Measurements from ENCODE around the gene RARRES1.

Gene RARRES1

GRCh38 chr3:158732856-158733200 lies 571 bp upstream of the RARRES1 start:
- Histone ChIP-seq H2BK12ac (ENCODE audit: low read length) (no peak overlapping the region), H3K14ac (ENCODE audit: low read length) (peak overlapping the region; percentile 31), H3K4ac (ENCODE audit: low read length) (peak overlapping the region; percentile 47), H3K36me3 (replicated peaks in 1 of 2; ENCODE audit: control insufficient read depth in 2 of 2, insufficient read depth in 2 of 2, low read length in 2 of 2) (peaks cover 0 to 2% of the 10 kb centered on the region in 2 donors), H3K18ac (ENCODE audit: low read length) (peak overlapping the region; percentile 97), H3K9me3 (replicated peaks in 1 of 2; ENCODE audit: control insufficient read depth in 2 of 2, insufficient read depth in 1 of 2, low read depth in 1 of 2, low read length in 2 of 2) (peaks cover 0 to 4% of the 10 kb centered on the region in 2 donors), H3K9ac (ENCODE audit: low read depth, low read length, poor library complexity) (peak overlapping the region; percentile 35), H2AK5ac (ENCODE audit: low read depth, low read length) (no peak overlapping the region), H2AFZ (ENCODE audit: low read length) (no peak overlapping the region), H4K91ac (ENCODE audit: low read depth, low read length, poor library complexity) (peak overlapping the region; percentile 41), H3K27ac (replicated peaks; ENCODE audit: low read length) (no peak overlapping the region), H3K23ac (ENCODE audit: low read depth, low read length, poor library complexity) (no peak overlapping the region), H3K27me3 (ENCODE audit: control insufficient read depth in 3 of 3, insufficient read depth in 3 of 3, low read depth in 1 of 3, low read length in 3 of 3) (peaks cover 0 to 2% (median 0%) of the 10 kb centered on the region in 3 experiments), H2BK5ac (ENCODE audit: low read length) (peak overlapping the region; percentile 43), H3K4me3 (ENCODE audit: low read length in 2 of 2) (peak overlapping the region in 1 of 2 donors; percentile 82), H2BK120ac (ENCODE audit: low read depth, low read length) (peak overlapping the region; percentile 37), H4K8ac (ENCODE audit: low read depth, low read length) (no peak overlapping the region), H3K4me2 (ENCODE audit: insufficient read depth, low read length, poor library complexity, severe bottlenecking) (peak overlapping the region; percentile 75), H2BK15ac (ENCODE audit: low read length) (no peak overlapping the region), H3K4me1 (ENCODE audit: control insufficient read depth in 2 of 2, insufficient read depth in 1 of 2, low read depth in 1 of 2, low read length in 2 of 2) (peaks cover 0 to 1% of the 10 kb centered on the region in 2 donors), H3K79me1 (ENCODE audit: low read depth, low read length) (no peaks in the 10 kb centered on the region)
- WGBS, 2 donors (ENCODE audit: extremely low coverage in 2 of 2, insufficient read length in 2 of 2, insufficient replicate concordance in 1 of 2), result no CpG with 5 or more reads among the region's 15 CpGs
- DNase-seq (ENCODE audit: low spot score), result no peak

GRCh38 chr3:158731486-158731885 lies 771 bp downstream of the RARRES1 start:
- H2AK5ac ChIP-seq (ENCODE audit: low read depth, low read length), result no peak overlapping the region
- H3K9me3 ChIP-seq (replicated peaks in 1 of 2; ENCODE audit: control insufficient read depth in 2 of 2, insufficient read depth in 1 of 2, low read depth in 1 of 2, low read length in 2 of 2), result peaks cover 0 to 4% of the 10 kb centered on the region in 2 donors
- peak overlapping the region; percentile 75 for H3K4me2 ChIP-seq (ENCODE audit: insufficient read depth, low read length, poor library complexity, severe bottlenecking)
- H3K4me1 ChIP-seq (ENCODE audit: control insufficient read depth in 2 of 2, insufficient read depth in 1 of 2, low read depth in 1 of 2, low read length in 2 of 2), result peaks cover 0 to 1% of the 10 kb centered on the region in 2 donors
- H3K23ac ChIP-seq (ENCODE audit: low read depth, low read length, poor library complexity), result no peak overlapping the region
- H3K14ac ChIP-seq (ENCODE audit: low read length), result no peak overlapping the region
- no peak overlapping the region for H3K18ac ChIP-seq (ENCODE audit: low read length)
- peaks cover 0 to 2% (median 0%) of the 10 kb centered on the region in 3 experiments for H3K27me3 ChIP-seq (ENCODE audit: control insufficient read depth in 3 of 3, insufficient read depth in 3 of 3, low read depth in 1 of 3, low read length in 3 of 3)
- no peak for DNase-seq (ENCODE audit: low spot score)
- no peak overlapping the region for H2AFZ ChIP-seq (ENCODE audit: low read length)
- peak overlapping the region; percentile 17 for H2BK5ac ChIP-seq (ENCODE audit: low read length)
- no peak overlapping the region for H2BK12ac ChIP-seq (ENCODE audit: low read length)
- peak overlapping the region in 1 of 2 donors; percentile 82 for H3K4me3 ChIP-seq (ENCODE audit: low read length in 2 of 2)
- H3K27ac ChIP-seq (replicated peaks; ENCODE audit: low read length), result no peak overlapping the region
- no peak overlapping the region for H4K91ac ChIP-seq (ENCODE audit: low read depth, low read length, poor library complexity)
- no peak overlapping the region for H4K8ac ChIP-seq (ENCODE audit: low read depth, low read length)
- H2BK15ac ChIP-seq (ENCODE audit: low read length), result no peak overlapping the region
- H3K4ac ChIP-seq (ENCODE audit: low read length), result no peak overlapping the region
- no peaks in the 10 kb centered on the region for H3K79me1 ChIP-seq (ENCODE audit: low read depth, low read length)
- WGBS, 2 donors (ENCODE audit: extremely low coverage in 2 of 2, insufficient read length in 2 of 2, insufficient replicate concordance in 1 of 2), result no CpG with 5 or more reads among the region's 14 CpGs
- peak overlapping the region; percentile 97 for H3K9ac ChIP-seq (ENCODE audit: low read depth, low read length, poor library complexity)
- H2BK120ac ChIP-seq (ENCODE audit: low read depth, low read length), result no peak overlapping the region
- H3K36me3 ChIP-seq (replicated peaks in 1 of 2; ENCODE audit: control insufficient read depth in 2 of 2, insufficient read depth in 2 of 2, low read length in 2 of 2), result no peaks in the 10 kb centered on the region

- Histone ChIP-seq H3K4me2 (ENCODE audit: insufficient read depth, low read length, poor library complexity, severe bottlenecking) (no peak overlapping the region), H3K9ac (ENCODE audit: low read depth, low read length, poor library complexity) (no peak overlapping the region), H3K27me3 (ENCODE audit: control insufficient read depth in 3 of 3, insufficient read depth in 3 of 3, low read depth in 1 of 3, low read length in 3 of 3) (peaks cover 0 to 2% (median 0%) of the 10 kb centered on the region in 3 experiments), H3K4ac (ENCODE audit: low read length) (no peak overlapping the region), H3K18ac (ENCODE audit: low read length) (no peak overlapping the region), H3K4me1 (ENCODE audit: control insufficient read depth in 2 of 2, insufficient read depth in 1 of 2, low read depth in 1 of 2, low read length in 2 of 2) (peaks cover 0 to 1% of the 10 kb centered on the region in 2 donors), H3K79me1 (ENCODE audit: low read depth, low read length) (no peaks in the 10 kb centered on the region), H3K14ac (ENCODE audit: low read length) (no peak overlapping the region), H2AFZ (ENCODE audit: low read length) (no peak overlapping the region), H3K4me3 (ENCODE audit: low read length in 2 of 2) (no peak overlapping the region), H2BK5ac (ENCODE audit: low read length) (no peak overlapping the region), H3K27ac (replicated peaks; ENCODE audit: low read length) (no peak overlapping the region), H2AK5ac (ENCODE audit: low read depth, low read length) (no peak overlapping the region), H4K91ac (ENCODE audit: low read depth, low read length, poor library complexity) (no peak overlapping the region), H2BK12ac (ENCODE audit: low read length) (no peak overlapping the region), H3K23ac (ENCODE audit: low read depth, low read length, poor library complexity) (no peak overlapping the region), H3K36me3 (replicated peaks in 1 of 2; ENCODE audit: control insufficient read depth in 2 of 2, insufficient read depth in 2 of 2, low read length in 2 of 2) (no peaks in the 10 kb centered on the region), H2BK15ac (ENCODE audit: low read length) (no peak overlapping the region), H4K8ac (ENCODE audit: low read depth, low read length) (no peak overlapping the region), H2BK120ac (ENCODE audit: low read depth, low read length) (no peak overlapping the region), H3K9me3 (replicated peaks in 1 of 2; ENCODE audit: control insufficient read depth in 2 of 2, insufficient read depth in 1 of 2, low read depth in 1 of 2, low read length in 2 of 2) (no peaks in the 10 kb centered on the region)
- no peak for DNase-seq (ENCODE audit: low spot score)
Measured at GRCh38 chr3:158728851-158729250, 3.4 kb downstream of the RARRES1 start.

GRCh38 chr3:158728061-158728377 lies 4.2 kb downstream of the RARRES1 start:
- no peak overlapping the region for H4K91ac ChIP-seq (ENCODE audit: low read depth, low read length, poor library complexity)
- no peak overlapping the region for H3K14ac ChIP-seq (ENCODE audit: low read length)
- no peak overlapping the region for H2BK15ac ChIP-seq (ENCODE audit: low read length)
- no peak for DNase-seq (ENCODE audit: low spot score)
- no CpG with 5 or more reads among the region's 4 CpGs for WGBS, 2 donors (ENCODE audit: extremely low coverage in 2 of 2, insufficient read length in 2 of 2, insufficient replicate concordance in 1 of 2)
- no peak overlapping the region for H3K4ac ChIP-seq (ENCODE audit: low read length)
- no peaks in the 10 kb centered on the region for H3K9me3 ChIP-seq (replicated peaks in 1 of 2; ENCODE audit: control insufficient read depth in 2 of 2, insufficient read depth in 1 of 2, low read depth in 1 of 2, low read length in 2 of 2)
- peaks cover 0 to 2% (median 0%) of the 10 kb centered on the region in 3 experiments for H3K27me3 ChIP-seq (ENCODE audit: control insufficient read depth in 3 of 3, insufficient read depth in 3 of 3, low read depth in 1 of 3, low read length in 3 of 3)
- no peak overlapping the region for H3K18ac ChIP-seq (ENCODE audit: low read length)
- H2AFZ ChIP-seq (ENCODE audit: low read length), result peak overlapping the region; percentile 19
- no peak overlapping the region for H3K4me3 ChIP-seq (ENCODE audit: low read length in 2 of 2)
- no peak overlapping the region for H2BK5ac ChIP-seq (ENCODE audit: low read length)
- no peaks in the 10 kb centered on the region for H3K36me3 ChIP-seq (replicated peaks in 1 of 2; ENCODE audit: control insufficient read depth in 2 of 2, insufficient read depth in 2 of 2, low read length in 2 of 2)
- H3K4me2 ChIP-seq (ENCODE audit: insufficient read depth, low read length, poor library complexity, severe bottlenecking), result no peak overlapping the region
- H2BK12ac ChIP-seq (ENCODE audit: low read length), result no peak overlapping the region
- no peak overlapping the region for H2BK120ac ChIP-seq (ENCODE audit: low read depth, low read length)
- H3K27ac ChIP-seq (replicated peaks; ENCODE audit: low read length), result no peak overlapping the region
- no peak overlapping the region for H3K23ac ChIP-seq (ENCODE audit: low read depth, low read length, poor library complexity)
- peaks cover 0 to 1% of the 10 kb centered on the region in 2 donors for H3K4me1 ChIP-seq (ENCODE audit: control insufficient read depth in 2 of 2, insufficient read depth in 1 of 2, low read depth in 1 of 2, low read length in 2 of 2)
- no peak overlapping the region for H3K9ac ChIP-seq (ENCODE audit: low read depth, low read length, poor library complexity)
- H4K8ac ChIP-seq (ENCODE audit: low read depth, low read length), result no peak overlapping the region
- H2AK5ac ChIP-seq (ENCODE audit: low read depth, low read length), result no peak overlapping the region
- no peaks in the 10 kb centered on the region for H3K79me1 ChIP-seq (ENCODE audit: low read depth, low read length)
